Erythroblast (primary cell): ENCODE results near the gene FOXP1.

ENCODE experiments used
- DNase-seq, 2 experiments: peaks; one replicate each; lab custom pipeline; 2025; lab: John Stamatoyannopoulos, UW
- GATA1 ChIP-seq: IDR thresholded peaks from 2 replicates; pipeline ENCODE4 v1.6.1; 2011; ENCODE audit warnings: low read depth, mild to moderate bottlenecking, control low read depth, low read length, moderate library complexity
- POLR2A ChIP-seq: IDR thresholded peaks from 2 replicates; pipeline ENCODE4 v1.6.1; 2011; ENCODE audit warnings: mild to moderate bottlenecking, low read length

FOXP1 gene

GRCh38 chr3:71523628-71524027, 59.9 kb downstream of the FOXP1 start:
- DNase-seq, result no peak
- no peak for TF ChIP-seq POLR2A
- no peak for TF ChIP-seq GATA1

- DNase-seq, result no peak
- no peak for TF ChIP-seq POLR2A
- TF ChIP-seq GATA1, result no peak
Measured at GRCh38 chr3:71521940-71522876, 61.3 kb downstream of the FOXP1 start.

- no peak for DNase-seq
- TF ChIP-seq POLR2A, result no peak
- TF ChIP-seq GATA1, result no peak
Measured at GRCh38 chr3:71521021-71521352, 62.5 kb downstream of the FOXP1 start.

GRCh38 chr3:71520161-71521020, 63.1 kb downstream of the FOXP1 start:
- no peak for DNase-seq
- TF ChIP-seq POLR2A, result no peak
- TF ChIP-seq GATA1, result no peak

- TF ChIP-seq POLR2A (no peak), GATA1 (no peak)
- DNase-seq, result no peak
Measured at GRCh38 chr3:71518089-71518488, 65.4 kb downstream of the FOXP1 start.

- TF ChIP-seq POLR2A, result no peak
- no peak for TF ChIP-seq GATA1
- no peak for DNase-seq
Measured at GRCh38 chr3:71517271-71517791, 66.2 kb downstream of the FOXP1 start.

- TF ChIP-seq POLR2A (no peak), GATA1 (no peak)
Measured at GRCh38 chr3:71515636-71516365, 67.7 kb downstream of the FOXP1 start.

GRCh38 chr3:71514621-71515020, 68.9 kb downstream of the FOXP1 start:
- DNase-seq, result no peak
- no peak for TF ChIP-seq POLR2A
- TF ChIP-seq GATA1, result no peak

More at GRCh38 chr3:71515636-71516365, 67.7 kb downstream of the FOXP1 start:
- DNase-seq, result no peak

GRCh38 chr3:71513515-71513914, 70.0 kb downstream of the FOXP1 start:
- TF ChIP-seq GATA1, result no peak
- no peak for TF ChIP-seq POLR2A
- DNase-seq, result no peak

- no peak for TF ChIP-seq GATA1
- TF ChIP-seq POLR2A, result no peak
- DNase-seq, result no peak
Measured at GRCh38 chr3:71513081-71513480, 70.4 kb downstream of the FOXP1 start.

GRCh38 chr3:71512544-71512943, 71.0 kb downstream of the FOXP1 start:
- TF ChIP-seq POLR2A (no peak), GATA1 (no peak)
- DNase-seq, result no peak

GRCh38 chr3:71512000-71512399, 71.5 kb downstream of the FOXP1 start:
- DNase-seq, result peak in 1 of 2 experiments; percentile 24
- no peak for TF ChIP-seq GATA1
- TF ChIP-seq POLR2A, result no peak

- TF ChIP-seq GATA1, result no peak
- DNase-seq, result no peak
Measured at GRCh38 chr3:71511446-71511845, 72.1 kb downstream of the FOXP1 start.
